Measurements from ENCODE around the gene ZNF174. TPM values are rescaled to one million over a fixed set of nuclear protein-coding genes. Genes with fewer than 3 reads are reported as not detected.

ZNF174 gene
- total RNA-seq, 1 experiment from 2014 or later = 10.8 TPM

GRCh38 chr16:3356118-3356517 is 44.9 kb upstream of the ZNF174 start:
- Mint-ChIP-seq H3K27me3 (ENCODE audit: low read depth) (peaks cover 44% of the 10 kb centered on the region), H3K36me3 (ENCODE audit: insufficient read depth in 1 of 3, low read depth in 3 of 3) (peaks cover 0 to 2% (median 0%) of the 10 kb centered on the region in 3 experiments; a peak in 1 of 7 replicates), H3K4me1 (no peaks in the 10 kb centered on the region), H3K4me3 (no peak overlapping the region), H3K9me3 (peaks cover 70 to 77% of the 10 kb centered on the region in 2 experiments), H3K27ac (no peak overlapping the region)
- Histone ChIP-seq H3K27ac (ENCODE audit: insufficient read length, low read depth, low read length) (no peak overlapping the region), H3K23ac (ENCODE audit: insufficient read length, low read depth, low read length) (no peak overlapping the region), H3K18ac (ENCODE audit: insufficient read length, low read depth, low read length) (no peak overlapping the region), H2BK120ac (ENCODE audit: low read depth, low read length, poor library complexity, severe bottlenecking) (no peak overlapping the region), H3K4me2 (ENCODE audit: insufficient read depth, insufficient read length, low read length) (no peak overlapping the region), H3K14ac (ENCODE audit: insufficient read depth, low read length) (no peak overlapping the region), H3K9ac (ENCODE audit: extremely low read depth, insufficient read length, low read length) (no peak overlapping the region), H2BK12ac (ENCODE audit: insufficient read length, low read depth, low read length) (no peak overlapping the region), H2BK5ac (ENCODE audit: insufficient read length, low read length) (no peak overlapping the region), H2BK20ac (ENCODE audit: low read depth, low read length, poor library complexity, severe bottlenecking) (no peak overlapping the region), H3K23me2 (ENCODE audit: insufficient read length, low read depth, low read length, poor library complexity, severe bottlenecking) (no peaks in the 10 kb centered on the region), H3K79me1 (ENCODE audit: insufficient read depth, low read depth, low read length, poor library complexity, severe bottlenecking) (no peaks in the 10 kb centered on the region), H3K27me3 (ENCODE audit: insufficient read depth, low read length) (no peaks in the 10 kb centered on the region), H3K56ac (ENCODE audit: insufficient read length, low read depth, low read length) (no peak overlapping the region), H4K5ac (ENCODE audit: insufficient read length, low read depth, low read length) (no peak overlapping the region), H3T11ph (ENCODE audit: low read length) (no peak overlapping the region), H4K20me1 (ENCODE audit: control insufficient read depth, insufficient read depth, insufficient read length) (no peaks in the 10 kb centered on the region), H3K79me2 (ENCODE audit: insufficient read depth, low read length) (no peaks in the 10 kb centered on the region), H2AFZ (ENCODE audit: low read length) (no peak overlapping the region), H4K8ac (replicated peaks; ENCODE audit: insufficient read length, low read depth, low read length) (no peak overlapping the region), H3K4ac (ENCODE audit: low read depth, low read length) (no peak overlapping the region), H2BK15ac (ENCODE audit: low read depth, low read length) (no peak overlapping the region), H3K9me3 (ENCODE audit: control insufficient read depth, low read depth, low read length) (peaks cover 6% of the 10 kb centered on the region), H3K4me1 (ENCODE audit: insufficient read depth, low read length) (no peaks in the 10 kb centered on the region), H2AK5ac (ENCODE audit: insufficient read length, low read length) (no peak overlapping the region), H4K91ac (ENCODE audit: insufficient read length, low read depth, low read length) (no peak overlapping the region)
- no peak for DNase-seq
- TF ChIP-seq CTCF (conservative IDR thresholded peaks at IDR 0.05) = no peak
- no CpG with 5 or more reads among the region's 10 CpGs for WGBS (ENCODE audit: extremely low coverage, insufficient read length, low lambda C conversion rate)
